Activated CD4-positive, alpha-beta T cell treated with anti-CD3 and anti-CD28 coated beads, Interleukin-2, amount 50 U/mL, for 16 hours (primary cell): ENCODE data around the gene MAEA.

Experiments used
- DNase-seq: peaks from one replicate; pipeline ENCODE4 v3.0.0-alpha.2; 2020

Gene MAEA

DNA sequence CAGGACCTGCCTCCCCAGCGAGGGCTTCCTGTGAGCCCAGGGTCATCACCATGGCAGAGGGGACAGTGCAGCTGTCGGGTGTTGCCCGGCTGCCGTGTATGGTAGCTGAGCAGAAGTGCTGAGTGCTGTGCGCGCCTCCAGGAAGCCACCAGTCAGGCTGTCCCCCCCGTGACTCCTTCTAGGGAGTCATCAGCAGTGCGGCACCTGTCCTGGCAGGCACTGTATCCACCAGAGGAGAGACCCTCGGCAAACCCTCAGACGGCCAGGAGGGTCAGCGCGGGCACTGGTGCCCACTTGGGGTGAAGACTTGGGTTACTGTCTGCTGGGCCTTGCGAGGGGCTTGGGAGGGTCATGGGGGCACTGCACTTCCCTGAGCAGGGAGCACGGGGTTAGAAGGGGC is 65.7 kb downstream of the MAEA start:
- DNase-seq = no peak

DNA sequence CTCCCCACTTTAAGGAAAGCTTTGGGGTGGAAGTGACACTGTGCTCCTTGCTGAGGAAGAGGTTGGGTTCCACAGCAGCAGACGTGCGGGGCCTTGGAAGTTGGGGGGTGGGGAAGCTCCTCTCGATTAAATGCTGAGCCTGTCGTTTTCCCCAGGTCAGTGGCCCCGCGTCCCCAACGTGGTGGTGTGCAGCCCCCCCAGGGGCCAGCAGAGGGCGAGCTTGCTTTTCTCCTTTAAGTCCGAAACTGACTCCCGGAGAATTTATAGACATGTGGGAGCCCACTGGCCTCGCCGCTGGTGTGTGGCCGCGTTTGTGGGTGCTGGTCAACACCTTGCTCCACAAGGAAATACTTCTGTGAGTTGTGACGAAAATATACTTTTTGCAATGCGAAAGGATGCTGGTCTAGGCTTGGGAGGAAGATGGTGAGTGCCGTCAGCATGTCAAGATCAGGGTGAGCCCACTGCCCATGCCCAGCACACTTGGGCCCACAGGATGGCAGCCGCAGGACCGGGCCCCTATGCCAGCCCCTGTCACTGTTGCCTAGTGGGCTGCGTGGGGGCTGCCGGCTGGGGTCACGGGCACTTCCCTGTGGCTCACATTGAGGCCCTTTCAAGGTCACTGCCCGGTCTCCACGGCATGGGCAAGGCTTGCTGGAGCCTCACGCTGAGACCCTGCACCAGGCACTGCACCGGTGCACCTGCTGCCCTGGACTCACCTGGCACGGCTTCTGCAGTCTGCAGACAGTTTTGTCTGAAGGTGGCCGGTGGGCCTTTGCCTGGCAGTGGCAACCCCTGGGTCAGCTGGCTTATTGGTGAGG is 66.7 kb downstream of the MAEA start:
- DNase-seq = peak; percentile 29

DNA sequence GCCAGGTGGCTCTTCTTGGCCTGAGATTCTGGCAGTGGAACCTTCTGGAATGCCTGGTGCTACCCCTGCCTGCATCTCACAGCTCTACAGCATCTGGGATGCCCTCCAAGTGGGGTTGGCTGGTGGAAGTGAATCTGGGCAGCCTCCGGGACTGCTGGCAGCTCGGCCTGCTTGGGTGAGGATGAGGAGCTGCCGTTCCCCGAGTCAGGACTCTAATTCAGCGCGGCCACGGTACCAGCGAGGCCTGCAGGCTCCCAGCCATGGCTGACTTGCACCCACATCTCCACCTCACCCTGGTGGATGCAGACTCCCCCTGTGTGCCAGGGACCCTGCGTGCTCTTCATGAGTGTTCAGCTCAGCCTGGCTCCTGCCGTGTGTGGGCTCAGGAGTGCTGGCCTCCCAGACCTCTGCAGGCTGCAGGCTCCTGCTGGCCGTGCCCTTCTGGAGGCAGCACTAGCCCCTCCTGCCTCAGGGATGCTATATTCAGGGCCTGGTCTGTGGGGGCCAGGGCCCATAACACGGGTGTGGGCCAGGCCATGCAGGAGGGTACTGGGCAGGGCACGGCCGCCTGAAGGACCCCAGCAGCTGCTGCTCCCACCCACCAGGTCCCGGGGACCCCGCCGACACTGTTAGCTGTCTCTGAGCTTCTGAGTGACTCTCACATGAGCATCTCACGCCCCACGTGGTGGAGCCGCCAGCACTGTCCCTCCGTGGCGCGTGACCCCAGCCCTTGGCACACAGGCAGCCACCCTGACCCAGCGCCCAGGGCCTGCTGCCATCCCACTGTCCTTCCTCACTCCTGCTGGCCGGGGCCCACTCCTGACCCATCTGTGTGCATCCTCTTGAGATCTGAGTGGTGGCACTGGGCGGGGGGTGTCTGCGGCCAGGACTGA is 67.9 kb downstream of the MAEA start:
- no peak for DNase-seq

DNA sequence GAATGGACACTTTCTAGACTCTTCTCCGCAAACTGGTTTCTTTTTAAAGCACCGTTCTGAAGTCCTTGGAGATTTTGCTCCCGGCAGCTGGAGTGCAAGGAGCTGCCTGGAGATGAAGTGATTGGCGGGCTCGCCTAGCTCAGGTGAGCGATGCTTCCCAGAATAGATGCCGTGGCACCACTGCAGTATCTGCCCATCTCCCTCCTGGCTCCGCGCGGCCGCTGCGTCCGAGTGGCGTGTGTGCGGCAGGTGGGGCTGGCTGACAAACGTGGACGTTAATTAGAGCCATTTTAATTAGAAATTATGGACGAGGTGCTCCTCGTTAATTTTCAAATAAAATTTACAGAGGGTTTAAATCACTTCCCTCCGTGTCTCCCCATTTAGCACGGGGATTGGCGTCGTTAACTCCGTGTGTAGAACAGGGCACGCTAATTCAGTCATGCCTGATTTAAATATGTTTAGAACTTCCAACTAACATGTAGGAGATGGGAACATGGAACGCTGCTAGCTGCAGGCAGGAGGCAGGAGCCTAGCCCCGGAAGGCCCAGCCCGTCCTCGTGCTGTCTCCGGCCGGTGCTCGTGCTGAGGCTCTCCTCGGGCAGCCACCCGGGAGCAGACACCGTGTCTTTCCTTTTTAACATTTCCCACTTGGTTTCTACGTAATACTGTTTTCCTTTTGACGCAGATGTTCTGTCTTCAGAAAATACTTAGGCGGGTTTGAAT is 68.9 kb downstream of the MAEA start:
- DNase-seq = no peak

DNA sequence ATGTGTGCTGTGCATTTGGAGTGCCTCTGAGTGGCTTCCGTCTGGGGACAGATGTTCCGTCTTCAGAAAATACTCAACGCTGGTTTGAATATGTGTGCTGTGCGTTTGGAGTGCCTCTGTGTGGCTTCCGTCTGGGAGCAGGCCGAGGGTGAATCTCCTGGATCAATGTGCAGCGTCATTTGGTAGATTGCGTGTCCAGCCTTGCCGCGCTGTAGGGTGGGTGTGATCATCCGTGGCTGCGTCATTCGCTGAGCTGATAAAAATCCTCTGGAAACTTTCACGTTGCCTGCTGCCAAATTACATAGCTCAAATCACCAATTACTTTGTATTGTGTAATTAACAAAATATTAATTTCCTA is 69.4 kb downstream of the MAEA start:
- no peak for DNase-seq

DNA sequence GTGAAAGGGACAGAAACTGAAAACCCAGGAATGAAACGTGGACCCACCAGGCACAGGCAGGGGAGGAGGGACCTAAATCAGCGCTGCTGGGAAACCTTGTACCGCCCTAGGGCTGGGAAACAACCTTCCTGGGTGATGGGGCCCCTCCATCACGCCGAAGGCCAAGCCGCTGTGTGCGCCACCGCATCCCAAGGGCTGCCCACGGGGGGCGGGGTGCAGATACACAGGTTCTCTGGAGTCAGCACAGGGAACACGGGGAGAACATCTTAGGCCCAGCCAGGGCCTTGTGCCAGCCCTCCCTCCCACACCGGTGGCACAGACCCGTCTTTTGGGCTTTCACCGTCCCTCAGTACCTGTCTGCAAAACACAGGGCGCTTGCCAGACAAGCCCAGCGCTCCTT is 70.3 kb downstream of the MAEA start:
- DNase-seq = no peak

DNA sequence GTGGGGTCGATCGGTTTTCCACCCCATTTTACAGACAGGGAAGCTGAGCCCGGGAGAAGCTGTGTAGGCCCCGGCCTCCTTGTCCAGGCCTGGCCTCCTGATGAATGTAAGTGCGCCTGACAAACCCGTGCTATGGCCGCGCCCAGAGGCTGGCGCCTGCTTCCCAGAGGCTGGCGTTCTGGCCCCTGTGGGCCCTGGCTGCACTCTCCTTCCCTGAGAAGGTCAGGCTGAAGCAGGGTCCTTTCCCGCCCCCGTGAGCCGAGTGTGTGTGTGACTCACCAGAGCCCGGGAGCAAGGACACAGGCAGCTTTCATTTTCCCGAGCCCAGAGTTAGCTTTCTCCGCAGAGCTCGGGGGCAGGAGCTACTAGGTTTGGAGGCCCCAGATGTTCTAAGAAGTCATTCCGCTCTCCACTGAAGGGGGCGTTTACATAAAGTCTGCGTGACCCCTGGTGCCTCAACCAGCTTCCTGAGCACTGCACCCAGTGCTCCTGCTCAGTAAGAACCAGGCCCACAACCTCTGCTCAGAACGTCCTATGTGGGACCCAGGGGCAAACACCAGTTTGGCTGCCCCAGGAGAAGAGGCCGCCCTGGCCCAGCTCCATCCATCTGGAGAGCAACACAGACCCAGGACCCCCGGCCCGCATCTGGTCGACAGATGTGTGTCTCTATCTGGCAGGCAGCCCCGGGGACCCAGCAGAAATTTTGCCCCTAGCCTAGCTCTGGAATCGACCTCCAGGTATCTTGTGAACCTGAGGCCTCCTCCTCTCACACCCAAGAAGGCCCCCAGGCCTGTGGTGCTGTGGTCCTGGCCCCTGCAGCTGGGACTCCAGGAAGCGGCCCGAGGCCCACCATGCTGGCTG is 71.0 kb downstream of the MAEA start:
- DNase-seq = no peak

DNA sequence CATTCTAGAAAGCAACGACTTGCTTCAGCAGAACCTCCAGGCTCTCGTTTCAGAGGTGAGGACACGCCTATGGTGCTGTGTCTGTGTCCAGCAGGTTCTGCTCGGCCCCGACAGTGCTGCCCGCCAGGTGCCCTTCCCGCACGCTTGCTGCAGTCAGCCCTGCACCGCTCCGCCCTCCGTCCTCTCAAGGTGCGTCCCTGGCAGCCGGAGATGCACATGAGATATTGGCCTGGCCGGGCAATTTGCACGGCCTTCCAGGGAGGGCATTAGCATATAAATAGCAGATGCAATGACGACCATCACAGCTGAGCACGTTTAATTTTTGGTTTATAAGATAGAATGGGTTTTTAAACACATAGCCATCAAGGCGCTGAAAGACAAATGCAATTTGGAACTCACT is 71.7 kb downstream of the MAEA start:
- DNase-seq = no peak

DNA sequence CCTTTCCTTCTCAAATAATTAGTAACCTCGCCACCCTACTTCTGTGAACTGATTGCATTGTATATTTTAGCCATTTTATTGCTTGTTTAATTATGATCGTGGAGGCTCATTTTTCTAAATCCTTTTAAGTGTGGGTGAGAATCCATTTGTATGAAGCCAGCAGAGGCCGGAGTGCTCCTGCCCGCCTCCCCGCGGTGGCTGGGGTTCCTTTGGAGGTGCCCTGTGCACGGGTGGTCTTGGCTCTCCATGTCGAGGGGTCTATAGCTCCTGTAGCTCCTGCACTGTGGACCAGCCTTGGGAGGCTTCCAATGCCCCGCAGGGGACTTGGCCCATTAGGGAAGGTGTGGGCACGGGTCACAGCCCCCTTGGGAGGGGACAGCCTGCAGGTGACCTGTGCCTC is 72.4 kb downstream of the MAEA start:
- DNase-seq = no peak

DNA sequence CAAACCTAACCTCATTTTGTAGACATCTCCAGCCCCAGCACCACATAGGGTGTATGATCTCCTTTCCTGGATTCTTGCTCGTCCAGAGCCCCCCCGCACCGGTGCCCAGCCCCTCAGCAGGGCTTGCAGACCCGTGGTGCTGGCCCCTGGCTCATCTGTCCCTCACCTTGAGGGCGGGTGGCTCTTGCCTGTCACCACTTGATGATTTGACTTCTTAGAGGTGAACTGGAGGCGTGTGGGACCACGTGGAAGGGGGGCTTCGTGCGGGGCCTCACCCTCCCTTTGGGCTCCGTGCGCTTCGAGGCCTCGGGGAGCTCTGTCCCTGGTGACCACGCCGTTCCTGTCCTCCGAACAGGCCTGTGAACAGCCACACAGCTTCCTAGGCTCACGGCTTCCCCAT is 72.8 kb downstream of the MAEA start:
- no peak for DNase-seq

DNA sequence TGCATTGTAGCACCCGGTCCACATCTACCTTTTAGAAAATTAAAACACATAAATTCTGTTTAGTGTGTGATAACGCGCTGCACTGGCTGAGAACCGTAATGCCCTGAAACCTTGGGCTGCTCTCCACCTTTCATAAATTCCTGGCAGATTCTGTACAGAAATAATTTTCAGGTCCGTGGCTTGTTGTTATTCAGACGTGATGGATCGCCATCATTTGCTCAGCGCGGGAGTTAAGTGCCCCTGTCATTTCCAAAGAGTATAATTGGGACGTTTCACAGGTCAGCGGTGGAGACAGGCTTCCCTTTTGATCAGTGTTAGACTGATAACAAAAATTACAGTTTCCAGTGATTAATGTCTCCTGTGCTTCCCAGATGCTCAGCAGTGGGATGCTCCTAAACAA is 73.8 kb downstream of the MAEA start:
- no peak for DNase-seq

DNA sequence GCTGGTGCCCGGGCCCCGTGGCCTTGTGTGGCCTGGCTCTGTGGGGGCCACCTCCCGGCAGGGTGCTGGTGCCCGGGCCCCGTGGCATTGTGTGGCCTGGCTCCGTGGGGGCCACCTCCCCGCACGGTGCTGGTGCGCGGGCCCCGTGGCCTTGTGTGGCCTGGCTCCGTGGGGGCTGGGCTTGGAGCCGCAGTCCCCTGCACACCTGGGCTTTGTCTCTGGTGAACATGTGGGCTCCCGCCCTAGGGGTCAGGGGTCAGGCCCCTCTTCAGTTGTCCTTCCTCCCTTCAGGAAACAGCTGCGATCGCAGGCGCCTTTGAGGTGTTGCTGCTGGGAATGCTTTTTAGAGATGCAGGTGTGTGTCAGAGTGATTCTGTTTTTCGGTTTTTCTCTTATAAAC is 74.5 kb downstream of the MAEA start:
- no peak for DNase-seq

DNA sequence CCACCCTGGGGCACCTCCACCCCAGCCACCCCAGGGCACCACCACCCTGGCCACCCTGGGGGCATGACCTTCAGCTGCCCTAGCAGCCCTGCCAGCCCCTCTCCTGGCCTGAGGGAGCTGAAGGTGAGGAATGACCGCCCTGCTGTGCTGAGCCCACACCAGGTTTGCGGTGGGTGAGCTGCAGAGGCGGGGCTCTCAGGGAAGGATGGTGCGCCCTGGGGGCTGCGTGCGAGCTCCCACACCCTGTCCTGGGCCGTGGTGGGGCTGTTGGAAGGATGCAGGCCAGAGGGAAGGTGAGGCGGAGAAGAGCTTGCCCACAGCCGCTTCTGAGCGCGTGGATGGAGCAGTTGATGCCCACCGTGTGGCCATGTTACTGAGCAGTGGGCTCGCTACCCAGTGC is 75.1 kb downstream of the MAEA start:
- DNase-seq = no peak

DNA sequence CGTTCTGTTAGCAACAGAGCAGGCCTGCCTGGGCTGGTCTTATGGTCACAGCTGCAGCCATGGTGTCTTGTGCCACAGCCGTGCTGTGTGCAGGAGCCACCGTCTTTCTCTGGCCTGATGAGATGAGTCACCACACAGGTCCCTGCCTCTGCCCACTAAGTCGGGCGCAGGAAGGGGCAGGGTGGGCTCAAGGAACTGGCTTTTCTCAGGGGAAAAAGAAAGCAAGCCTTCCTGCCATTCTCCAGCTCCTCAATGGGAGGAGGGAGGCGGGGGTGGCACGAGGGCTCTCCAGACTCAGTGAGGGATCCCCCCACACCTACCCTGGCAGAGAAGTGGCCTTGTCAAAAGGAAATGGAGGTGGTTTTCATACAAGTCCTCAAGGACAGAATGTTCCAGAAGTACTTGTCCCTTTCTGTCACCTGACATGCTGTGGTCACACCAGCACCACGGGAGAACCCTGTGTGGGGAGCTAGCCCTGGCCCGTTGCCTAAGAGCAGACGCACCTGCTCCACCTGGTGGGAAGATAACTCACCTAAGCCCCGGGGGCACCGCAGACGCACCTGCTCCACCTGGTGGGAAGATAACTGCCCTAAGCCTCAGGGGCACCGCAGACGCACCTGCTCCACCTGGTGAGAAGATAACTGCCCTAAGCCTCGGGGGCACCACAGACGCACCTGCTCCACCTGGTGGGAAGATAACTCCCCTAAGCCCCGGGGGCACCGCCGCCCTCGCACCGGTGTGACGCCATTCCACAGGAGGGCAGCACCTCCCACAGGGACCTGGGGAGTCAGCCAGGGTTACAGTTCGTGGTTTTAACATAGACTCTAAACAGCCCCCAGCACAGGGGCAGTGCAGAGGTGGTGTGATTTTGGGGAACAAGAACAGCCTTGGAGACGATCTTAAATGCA is 75.8 kb downstream of the MAEA start:
- no peak for DNase-seq

DNA sequence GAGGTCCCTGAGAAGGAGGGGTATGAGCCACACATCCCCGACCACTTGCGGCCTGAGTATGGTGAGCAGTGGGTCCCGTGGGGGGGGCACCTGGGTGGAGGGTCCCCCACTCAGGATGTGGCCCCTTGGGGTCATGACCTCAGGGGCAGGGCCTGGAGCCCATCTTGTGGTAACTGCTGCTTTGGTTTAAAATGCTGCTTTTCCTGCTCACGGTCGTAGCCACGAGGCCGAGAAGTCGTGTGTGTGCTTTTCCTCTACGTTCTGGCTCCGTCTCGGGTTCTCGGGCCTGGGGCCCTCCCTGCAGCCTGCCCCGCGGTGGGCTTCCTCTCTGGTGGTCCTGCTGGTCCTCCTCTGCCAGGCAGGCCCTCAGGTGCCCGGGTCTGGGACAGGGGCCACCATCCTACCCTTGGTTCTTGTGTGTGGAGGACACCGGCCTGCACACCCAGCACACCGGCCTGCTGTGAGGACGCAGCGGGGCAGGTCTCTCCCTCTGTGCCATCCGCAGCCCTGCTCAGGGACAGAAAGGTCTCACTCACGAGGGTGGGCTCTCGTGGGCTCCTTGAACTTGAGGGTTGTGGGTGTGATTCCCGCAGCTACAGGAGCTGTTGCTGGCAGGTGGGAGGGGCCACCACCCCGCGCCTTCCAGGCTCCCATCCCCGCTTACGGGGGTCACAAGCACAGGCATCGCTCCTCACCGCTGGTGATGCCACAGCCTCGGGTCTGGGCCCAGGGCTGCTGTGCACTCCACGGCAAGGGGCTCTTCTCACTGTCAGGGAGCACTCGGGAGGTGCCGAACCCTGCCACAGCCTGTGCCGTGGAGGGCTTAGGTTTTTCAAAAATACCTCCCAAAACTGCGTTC is 76.9 kb downstream of the MAEA start:
- DNase-seq = no peak

DNA sequence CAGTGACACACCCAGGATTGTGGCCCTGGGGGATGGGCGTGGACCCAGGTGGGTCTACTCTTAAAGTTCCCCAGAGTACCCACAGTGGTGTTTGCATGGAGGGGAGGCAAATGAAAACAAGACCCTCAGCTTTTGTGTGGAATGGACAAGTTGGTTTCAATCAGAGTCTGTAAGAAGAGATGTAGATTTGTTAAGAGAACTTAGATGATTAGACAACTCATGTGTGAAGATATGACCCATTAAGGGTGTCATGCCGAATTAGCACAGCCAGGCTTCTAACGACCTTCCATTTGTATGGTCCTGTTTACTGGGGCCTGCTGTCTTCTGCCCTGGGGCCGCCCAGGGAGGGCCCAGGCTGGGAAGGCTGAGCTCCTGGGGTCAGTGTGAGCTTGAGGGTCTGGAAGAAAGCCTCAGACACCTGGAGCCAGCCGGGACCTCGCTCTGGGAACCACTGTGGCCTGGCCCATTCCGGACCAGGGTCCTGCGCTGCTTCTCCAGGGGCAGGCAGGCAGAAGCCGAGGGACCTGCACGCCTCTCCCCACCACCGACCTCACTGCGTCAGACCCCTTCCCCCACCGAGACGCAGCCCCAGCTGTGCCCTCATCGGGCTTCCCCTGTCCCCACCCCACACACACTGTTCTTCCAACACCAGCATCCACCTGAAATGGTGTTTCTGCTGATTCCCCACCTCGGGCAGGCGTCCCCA is 77.7 kb downstream of the MAEA start:
- DNase-seq = no peak

DNA sequence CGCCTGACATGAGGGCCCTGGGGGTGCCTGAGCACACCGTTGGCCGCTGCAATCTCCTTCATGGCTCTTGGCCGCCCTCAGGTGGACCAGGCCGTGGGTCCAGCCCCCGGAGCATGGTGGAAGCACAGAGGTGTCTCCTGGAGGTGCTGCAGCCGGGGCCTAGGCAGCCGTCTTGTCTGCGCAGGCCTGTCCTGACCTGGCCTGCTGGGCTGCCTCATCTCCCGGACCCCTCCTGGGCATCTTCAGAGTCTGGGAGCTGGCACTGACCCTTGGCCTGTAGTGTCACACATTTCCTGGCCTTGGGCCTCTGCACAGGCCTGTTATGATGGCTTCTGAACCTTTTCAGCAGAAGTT is 78.2 kb downstream of the MAEA start:
- DNase-seq = no peak

DNA sequence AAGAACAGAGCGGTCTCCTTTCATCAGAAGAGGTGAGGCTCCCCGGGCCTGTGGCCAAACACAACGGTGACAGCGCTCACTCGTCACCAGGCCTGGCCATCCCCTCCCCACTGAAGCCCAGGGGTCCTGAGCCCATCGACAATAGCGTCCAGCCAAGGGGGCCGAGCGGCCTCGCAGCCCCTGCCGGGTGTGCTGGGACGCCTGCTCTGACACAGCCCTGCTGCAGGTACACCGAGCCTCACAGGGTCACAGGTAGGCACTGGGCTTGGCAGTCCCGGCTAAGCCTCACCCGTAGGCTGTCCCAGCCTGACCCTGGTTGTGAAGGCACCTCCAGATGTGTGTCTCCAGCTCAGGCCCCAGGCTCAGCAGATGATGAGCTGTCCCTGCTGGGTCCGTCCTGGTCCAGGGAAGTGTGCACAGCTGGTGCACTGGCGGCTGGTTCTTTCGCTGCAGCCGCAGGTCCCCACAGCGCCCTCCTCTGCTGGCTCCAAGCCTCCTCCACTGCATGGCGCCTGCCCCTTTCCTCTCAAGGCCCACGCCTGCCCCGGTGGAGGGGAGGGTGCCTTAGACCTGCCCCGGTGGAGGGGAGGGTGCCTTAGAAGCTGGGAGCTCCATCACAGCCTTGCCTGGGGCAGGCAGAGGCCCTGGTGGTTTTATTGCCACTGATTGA is 78.9 kb downstream of the MAEA start:
- no peak for DNase-seq

DNA sequence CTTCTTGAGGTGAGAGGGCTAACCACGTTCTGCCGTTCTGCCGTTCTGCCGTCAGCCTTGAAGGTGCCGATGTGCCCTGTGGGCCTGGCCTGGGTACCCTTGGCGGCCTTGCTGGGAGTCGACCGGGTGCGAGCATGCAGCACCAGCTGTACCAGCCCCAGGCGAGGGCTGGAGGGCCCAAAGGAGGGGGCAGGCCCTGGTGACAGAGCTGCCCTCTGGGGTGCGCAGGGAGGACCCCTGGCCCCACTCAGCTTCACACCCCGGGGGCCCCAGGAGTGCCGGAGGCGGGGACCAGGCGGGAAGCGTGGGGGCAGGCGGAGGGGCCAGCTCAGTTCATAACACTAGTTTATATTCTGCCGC is 79.4 kb downstream of the MAEA start:
- no peak for DNase-seq
